Femur (tissue), 1 donor: ENCODE measurements around the gene COA1.
"Not testable (repeated sequence)": the region's sequence is repeated elsewhere in the genome, so short reads cannot be mapped to it uniquely, and the experiment has no call there.

Experiments used
- DNase-seq: peaks from one replicate; pipeline ENCODE4 v3.0.0-alpha.2; 2017

The COA1 gene

DNA sequence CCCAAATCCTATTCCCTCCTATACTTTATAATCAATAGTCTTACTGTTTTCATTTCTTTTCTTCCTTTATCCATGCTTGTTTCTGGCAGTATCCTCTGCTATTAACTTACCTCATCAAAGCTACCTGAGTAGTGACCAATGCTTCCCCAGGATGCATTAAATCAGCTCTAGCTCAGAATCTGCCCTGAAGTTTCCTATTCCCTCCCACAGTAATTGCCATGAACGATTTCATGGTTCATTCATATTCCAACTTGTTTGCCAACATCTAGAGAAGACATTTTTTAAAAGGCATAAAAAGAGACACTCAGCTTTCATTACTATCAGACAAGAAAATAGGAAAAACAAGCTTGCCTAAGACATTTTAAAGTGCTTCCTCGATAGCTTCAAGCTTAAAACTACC, 42.3 kb downstream of the COA1 start:
- no peak for DNase-seq

- no peak for DNase-seq
These were observed 48.6 kb downstream of the COA1 start for GRCh38 chr7:43680736-43681135.

GRCh38 chr7:43679210-43680068, 49.9 kb downstream of the COA1 start:
- DNase-seq = no peak

- DNase-seq = no peak
These were observed 51.0 kb downstream of the COA1 start for GRCh38 chr7:43678315-43678714.

DNA sequence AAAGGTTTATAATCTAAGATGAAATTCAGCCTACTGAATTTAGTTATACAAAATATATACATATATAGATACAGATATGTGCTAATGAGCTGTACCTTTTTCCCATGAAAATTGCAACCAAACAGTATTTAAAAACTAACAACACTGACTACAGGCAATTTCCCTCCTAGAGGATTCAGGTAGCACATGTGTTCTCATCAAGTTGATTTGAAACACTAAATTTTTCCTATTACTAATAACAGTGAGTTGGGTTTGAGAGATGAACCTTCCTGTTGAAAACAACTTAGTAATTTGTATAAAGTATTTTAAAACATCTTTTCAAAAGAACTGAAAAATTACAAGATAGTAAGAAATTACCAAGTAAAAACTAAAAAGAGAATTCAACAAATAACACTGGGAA, 51.5 kb downstream of the COA1 start:
- no peak for DNase-seq

DNA sequence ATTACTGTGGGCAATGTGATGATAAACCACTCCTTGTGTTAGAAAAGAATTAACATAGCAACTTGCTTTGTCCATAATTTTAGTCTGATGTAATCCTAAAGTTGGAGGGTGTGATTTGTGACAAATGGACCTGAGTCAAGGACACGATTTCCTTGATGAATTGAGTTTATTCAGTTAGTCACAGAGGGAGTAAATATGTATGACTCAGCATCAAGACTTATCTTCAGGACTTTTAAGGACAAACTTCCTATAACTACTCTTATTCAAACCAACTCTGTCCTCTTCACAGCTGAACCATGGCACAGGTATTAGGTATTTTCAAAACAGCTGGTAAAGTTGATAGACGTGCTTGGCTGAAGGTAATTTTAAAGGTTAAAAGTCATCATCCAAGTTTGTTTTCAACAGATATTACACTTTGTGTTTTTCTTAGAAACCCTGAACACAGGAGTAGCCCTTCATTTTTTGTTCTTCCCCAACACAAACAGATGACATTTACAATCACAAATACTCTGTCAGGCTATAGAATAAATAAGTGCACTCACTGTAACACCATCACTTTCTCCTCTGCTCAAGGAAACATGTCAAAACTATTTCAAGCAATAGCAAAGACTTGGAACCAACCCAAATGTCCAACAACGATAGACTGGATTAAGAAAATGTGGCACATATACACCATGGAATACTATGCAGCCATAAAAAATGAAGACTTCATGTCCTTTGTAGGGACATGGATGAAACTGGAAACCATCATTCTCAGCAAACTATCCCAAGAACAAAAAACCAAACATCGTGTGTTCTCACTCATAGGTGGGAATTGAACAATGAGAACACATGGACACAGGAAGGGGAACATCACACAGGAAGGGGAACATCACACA, 54.5 kb downstream of the COA1 start:
- no peak for DNase-seq

DNA sequence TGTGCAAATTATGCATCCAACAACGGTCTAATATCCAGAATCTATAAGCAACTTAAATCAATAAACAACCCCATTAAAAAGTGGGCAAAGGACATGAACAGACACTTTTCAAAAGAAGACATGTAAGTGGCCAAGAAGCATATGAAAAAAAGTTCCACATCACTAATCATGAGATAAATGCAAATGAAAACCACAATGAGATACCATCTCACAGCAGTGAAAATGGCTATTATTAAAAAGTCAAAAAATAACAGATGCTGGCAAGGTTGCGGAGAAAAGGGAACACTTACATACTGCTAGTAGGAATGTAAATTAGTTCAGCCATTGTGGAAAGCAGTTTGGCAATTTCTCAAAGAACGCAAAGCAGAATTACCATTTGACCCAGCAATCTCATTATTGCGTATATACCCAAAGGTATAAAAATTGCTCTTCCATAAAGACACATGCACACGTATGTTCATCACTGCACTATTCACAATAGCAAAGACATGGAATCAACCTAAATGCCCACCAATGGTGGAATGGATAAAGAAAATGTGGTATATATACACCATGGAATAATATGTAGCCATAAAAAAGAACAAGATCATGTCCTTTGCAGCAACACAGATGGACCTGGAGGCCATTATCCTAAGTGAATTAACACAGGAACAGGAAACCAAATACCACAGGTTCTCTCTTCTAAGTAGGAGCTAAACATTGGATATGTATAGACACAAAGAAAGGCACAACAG, 55.9 kb downstream of the COA1 start:
- DNase-seq = not testable (repeated sequence)

DNA sequence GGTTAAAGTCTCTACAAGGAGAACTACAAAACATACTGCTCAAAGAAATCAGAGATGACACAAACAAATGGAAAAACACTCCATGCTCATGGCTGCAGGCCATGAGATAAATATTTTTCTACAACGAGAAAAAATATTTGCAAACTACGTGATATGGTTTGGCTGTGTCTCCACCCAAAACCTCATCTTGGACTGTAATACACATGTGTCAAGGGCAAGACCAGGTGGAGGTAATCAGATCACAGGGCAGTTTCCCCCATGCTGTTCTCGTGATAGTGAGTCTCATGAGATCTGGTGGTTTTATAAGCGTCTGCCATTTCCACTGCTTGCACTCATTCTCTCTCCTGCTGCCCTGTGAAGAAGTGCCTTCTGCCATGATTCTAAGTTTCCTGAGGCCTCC, 57.8 kb downstream of the COA1 start:
- no peak for DNase-seq

DNA sequence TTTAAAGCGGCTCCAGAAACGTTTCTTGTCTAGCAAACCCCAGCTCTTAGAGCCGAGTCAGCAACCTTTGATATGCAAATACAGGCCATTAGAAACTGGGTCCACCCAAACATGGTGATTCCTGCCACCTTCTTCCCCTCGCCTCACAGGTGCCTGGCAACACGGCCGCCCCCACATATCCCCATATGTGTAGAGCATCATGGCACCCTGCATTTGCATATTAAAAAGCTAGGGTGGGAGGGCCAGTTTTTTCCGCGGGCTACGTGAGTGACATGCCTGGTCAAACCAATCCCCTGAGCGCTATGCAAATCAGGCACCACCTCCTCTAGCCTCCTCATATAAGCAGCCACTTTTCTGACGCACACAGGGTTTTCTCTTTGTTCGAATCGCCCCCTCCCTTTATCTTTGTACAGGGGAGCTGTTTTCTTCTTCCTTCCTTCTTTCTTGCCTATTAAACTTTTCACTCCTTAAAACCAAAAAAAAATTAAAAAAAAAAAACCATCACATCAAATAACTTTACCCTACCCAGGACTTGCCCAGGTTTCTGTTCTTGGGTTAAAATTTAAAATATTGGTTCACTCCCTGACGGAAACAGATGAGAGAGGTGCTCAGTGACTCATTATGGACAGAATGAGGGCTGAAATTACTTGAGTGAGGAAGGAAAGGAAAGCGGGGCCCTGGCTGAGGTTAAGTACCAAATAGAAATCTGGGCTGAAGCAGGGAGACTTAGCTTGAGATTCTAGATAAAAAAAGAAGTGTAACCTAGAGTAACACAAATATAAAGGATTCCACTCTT, 59.8 kb downstream of the COA1 start:
- DNase-seq = no peak

GRCh38 chr7:43668035-43668434, 61.3 kb downstream of the COA1 start:
- DNase-seq = no peak

DNA sequence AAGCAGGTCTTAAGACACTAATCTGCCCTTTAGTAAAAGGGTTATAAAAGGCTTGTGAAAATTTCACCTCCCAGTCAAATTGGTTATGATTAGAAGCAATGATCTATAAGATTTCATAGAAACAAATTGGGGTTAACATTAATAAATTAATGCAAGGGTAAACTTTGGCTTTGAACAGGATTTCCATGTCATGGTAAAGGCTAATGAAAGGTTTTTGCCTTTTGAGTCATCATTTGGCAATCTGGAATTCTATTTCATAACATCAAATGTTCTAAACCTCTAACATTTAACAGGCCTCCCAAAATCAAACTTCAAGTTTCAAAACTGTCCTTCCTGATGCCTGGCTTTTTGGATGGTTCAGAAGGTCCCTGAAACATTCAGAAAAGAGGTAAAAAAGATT, 62.4 kb downstream of the COA1 start:
- no peak for DNase-seq

DNA sequence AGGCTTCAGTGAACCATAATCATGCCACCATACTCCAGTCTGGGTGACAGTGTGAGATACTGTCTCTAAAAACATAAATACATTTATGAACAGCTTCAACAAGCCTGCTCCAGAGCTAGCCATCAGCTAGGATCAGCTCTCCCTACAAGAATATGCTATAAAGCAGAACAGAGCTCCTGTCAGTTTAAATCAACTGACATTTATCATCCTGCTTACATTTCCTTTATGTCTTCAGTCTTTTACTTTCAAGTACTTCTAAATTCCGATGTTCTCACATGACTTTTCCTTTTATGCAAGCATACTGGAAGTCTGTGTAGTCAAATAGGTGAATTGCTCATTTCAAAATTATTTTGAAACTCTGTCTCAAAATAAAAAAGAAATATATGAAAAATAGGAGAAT, 64.6 kb downstream of the COA1 start:
- DNase-seq = no peak

- DNase-seq = no peak
These were observed 69.2 kb downstream of the COA1 start for GRCh38 chr7:43660141-43660540.

DNA sequence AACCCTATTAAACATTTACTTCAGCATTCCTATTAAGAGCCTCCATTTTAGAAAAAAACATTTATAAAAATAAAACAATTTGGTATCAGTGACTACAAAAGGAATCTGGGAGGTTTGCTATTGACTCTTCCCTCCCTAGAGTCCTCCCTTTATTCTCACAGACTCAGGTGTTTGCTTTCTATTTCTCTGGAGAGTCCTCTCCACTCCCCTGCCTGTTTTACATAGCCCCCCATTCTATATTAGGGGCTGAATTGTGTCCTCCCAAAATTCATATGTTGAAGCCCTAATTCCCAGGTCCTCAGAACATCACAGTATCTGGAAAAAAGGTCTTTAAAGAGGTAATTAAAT, 69.8 kb downstream of the COA1 start:
- DNase-seq = no peak

DNA sequence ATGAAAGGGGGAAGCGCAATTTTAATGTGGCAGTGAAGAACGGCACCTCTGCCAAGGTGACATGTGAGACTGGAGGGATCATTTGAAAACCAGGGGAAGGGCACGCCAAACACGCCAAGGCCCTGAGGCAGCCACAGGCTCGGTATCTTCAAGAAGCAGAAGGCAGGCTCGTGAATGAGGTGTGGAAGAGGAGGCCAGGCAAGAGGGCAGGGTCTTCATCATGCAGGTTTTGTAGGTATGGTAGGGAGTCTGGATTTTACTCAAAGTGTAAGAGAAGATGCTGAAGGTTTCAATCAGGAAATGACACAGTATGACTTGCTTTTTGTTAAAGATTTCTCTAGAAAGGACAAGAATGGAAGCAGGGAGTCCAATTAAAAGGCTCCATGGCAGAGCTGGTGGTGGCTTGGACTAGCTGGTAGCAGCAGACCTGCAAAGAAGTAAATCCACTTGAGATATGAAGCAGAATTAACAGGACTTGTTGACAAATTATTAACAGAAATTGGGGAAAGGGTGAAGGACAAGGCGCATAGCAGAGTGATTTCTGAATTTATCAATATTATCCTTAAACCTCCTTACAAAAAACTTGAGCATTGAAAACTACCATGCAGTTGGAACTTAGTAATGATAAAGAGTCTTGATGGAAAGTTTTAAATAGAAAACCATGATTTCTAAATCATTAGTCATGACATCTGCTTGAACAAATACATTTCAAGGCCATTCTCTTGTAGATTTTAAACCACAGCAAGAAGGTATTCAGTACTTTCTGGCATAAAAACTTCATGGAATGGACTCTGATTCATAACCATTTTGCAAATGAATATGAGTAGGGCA, 70.4 kb downstream of the COA1 start:
- DNase-seq = no peak

- DNase-seq = no peak
These were observed 72.3 kb downstream of the COA1 start for GRCh38 chr7:43656997-43657396.

DNA sequence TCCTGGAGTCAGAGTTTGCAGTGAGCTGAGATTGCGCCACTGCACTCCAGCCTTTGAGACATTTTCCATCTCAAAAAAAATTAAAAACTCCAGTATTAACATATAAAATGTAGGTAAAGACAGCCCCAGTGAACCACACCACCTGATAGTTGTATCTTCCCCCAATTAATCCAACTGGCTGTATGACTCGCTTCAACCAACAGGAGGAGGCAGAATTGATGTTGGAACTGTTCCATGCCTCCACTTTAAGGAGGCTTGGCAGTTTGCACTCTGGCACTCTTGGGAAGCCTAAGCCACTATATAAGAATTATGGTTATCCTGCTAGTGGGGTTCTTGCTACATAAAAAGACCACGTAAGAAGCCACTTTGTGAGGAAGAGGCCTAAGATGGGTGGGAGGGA, 73.7 kb downstream of the COA1 start:
- DNase-seq = no peak

GRCh38 chr7:43653891-43654504, 75.3 kb downstream of the COA1 start:
- no peak for DNase-seq

DNA sequence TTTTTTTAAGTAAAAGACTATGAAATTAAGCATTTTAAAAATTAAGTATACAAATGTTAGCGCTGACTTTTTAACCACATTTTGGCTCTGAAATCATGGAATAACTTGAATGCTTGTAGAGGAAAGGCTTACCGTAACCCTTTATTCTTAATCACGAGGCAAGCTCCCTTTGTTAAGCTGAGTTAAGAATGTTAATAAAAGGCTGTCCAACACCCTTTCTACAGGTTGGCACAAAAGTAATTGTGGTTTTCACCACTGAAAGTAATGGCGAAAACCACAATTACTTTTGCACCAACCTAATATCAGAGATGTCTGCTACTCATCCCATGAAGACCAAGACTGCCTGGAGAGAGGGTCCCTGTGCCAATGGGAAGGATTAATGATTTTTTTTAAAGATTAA, 75.9 kb downstream of the COA1 start:
- no peak for DNase-seq

DNA sequence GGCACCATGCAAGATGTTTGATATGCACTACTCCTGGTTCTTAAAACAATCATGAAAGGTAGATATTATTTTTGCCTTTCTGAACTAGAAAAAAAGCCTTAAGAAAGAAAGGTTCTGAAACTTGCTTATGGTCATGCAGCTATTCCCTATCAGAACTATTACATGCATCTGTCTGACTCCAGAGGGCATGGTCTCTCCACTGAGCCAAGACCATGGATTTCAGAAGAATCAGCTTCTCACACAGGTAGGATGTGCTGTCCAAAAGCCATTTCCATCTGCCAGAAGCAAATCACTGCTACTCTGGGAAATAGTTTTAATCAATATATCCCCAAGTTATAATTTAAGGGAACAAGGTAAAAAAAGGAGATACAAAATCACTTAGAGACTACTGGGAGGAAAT, 77.0 kb downstream of the COA1 start:
- no peak for DNase-seq

GRCh38 chr7:43650457-43651052, 78.8 kb downstream of the COA1 start:
- no peak for DNase-seq
